HEK293 (cell line): ENCODE results near the gene RSPH1.

Experiments used
- CTCF ChIA-PET: fragments of 350-600 bp; formaldehyde crosslinking; extraction: SDS; loops from one replicate; lab custom pipeline; 2021; ENCODE audit warnings: antibody characterized with exemption; lab: Yijun Ruan, JAX
- POLR2A ChIA-PET: fragments of 300-600 bp; formaldehyde crosslinking; extraction: SDS; loops from one replicate; lab custom pipeline; 2020; ENCODE audit warnings: antibody characterized with exemption, inconsistent platforms; lab: Yijun Ruan, JAX
- H3K27ac ChIP-seq: fragments of 200-500 bp; sonication (Bioruptor generic); 2 replicates; pipeline ENCODE4 v1.5.1; 2014; ENCODE audit warnings: low read depth, low read length, control low read depth, inconsistent platforms; ENCODE audit errors: extremely low read depth
- H3K36me3 ChIP-seq, 2 experiments: fragments of 200-500 bp in 1 of 2; sonication (Bioruptor generic) in 1 of 2; 1 replicate in 1 of 2; 2 replicates in 1 of 2; pipeline ENCODE4 v1.5.1; 2014 to 2017; ENCODE audit warnings: inconsistent platforms in 2 of 2, low read length in 2 of 2; ENCODE audit not compliant: control insufficient read depth in 2 of 2, insufficient read depth in 1 of 2
- H3K4me1 ChIP-seq: fragments of 200-500 bp; sonication (Bioruptor generic); 2 replicates; pipeline ENCODE4 v1.5.1; 2014; ENCODE audit warnings: mild to moderate bottlenecking, low read length, inconsistent platforms; ENCODE audit not compliant: control insufficient read depth, insufficient read depth
- H3K4me3 ChIP-seq: 2 replicates; pipeline ENCODE4 v1.5.1; 2011; ENCODE audit warnings: low read depth, mild to moderate bottlenecking, control low read depth, low read length, moderate library complexity
- H3K9me3 ChIP-seq: fragments of 200-500 bp; sonication (Bioruptor generic); 2 replicates; pipeline ENCODE4 v1.5.1; 2014; ENCODE audit warnings: low read depth, low read length, inconsistent platforms; ENCODE audit not compliant: control insufficient read depth, insufficient read depth
- FEZF1 ChIP-seq: fragments of 450-650 bp; formaldehyde crosslinking; IDR thresholded peaks from 2 replicates; pipeline ENCODE4 v1.5.1; 2016; ENCODE audit warnings: missing biosample characterization, missing genetic modification characterization
- KLF1 ChIP-seq: fragments of 450-650 bp; formaldehyde crosslinking; IDR thresholded peaks from 2 replicates; pipeline ENCODE4 v1.5.1; 2016; ENCODE audit warnings: missing biosample characterization, missing genetic modification characterization
- KLF16 ChIP-seq: fragments of 450-650 bp; formaldehyde crosslinking; IDR thresholded peaks from 2 replicates; pipeline ENCODE4 v1.5.1; 2017; ENCODE audit warnings: missing biosample characterization, missing genetic modification characterization
- KLF9 ChIP-seq: fragments of 450-650 bp; formaldehyde crosslinking; IDR thresholded peaks from 2 replicates; pipeline ENCODE4 v1.5.1; 2016; ENCODE audit warnings: missing biosample characterization, missing genetic modification characterization, low read depth
- PRDM1 ChIP-seq: fragments of 450-650 bp; formaldehyde crosslinking; IDR thresholded peaks from 2 replicates; pipeline ENCODE4; 2016; ENCODE audit warnings: missing biosample characterization, missing genetic modification characterization
- SALL2 ChIP-seq: fragments of 450-650 bp; formaldehyde crosslinking; IDR thresholded peaks from 2 replicates; pipeline ENCODE4 v1.5.0; 2017; ENCODE audit warnings: missing biosample characterization, mild to moderate bottlenecking, missing genetic modification characterization, borderline replicate concordance
- SETDB1 ChIP-seq: IDR thresholded peaks from one replicate; pipeline ENCODE4 v1.6.1; 2017; ENCODE audit warnings: mild to moderate bottlenecking, low read length, moderate library complexity, mixed read lengths; ENCODE audit not compliant: insufficient read length
- TCF7L2 ChIP-seq: IDR thresholded peaks from 2 replicates; pipeline ENCODE4 v1.6.1; 2011; ENCODE audit warnings: low read depth, mild to moderate bottlenecking, inconsistent platforms, low read length, moderate library complexity, borderline replicate concordance
- WT1 ChIP-seq: fragments of 450-650 bp; formaldehyde crosslinking; IDR thresholded peaks from 2 replicates; pipeline ENCODE4 v1.5.1; 2016; ENCODE audit warnings: missing biosample characterization, missing genetic modification characterization
- YY1 ChIP-seq: fragments of 450-650 bp; formaldehyde crosslinking; IDR thresholded peaks from 2 replicates; pipeline ENCODE4 v1.5.1; 2018; ENCODE audit warnings: missing biosample characterization, missing genetic modification characterization
- ZBTB48 ChIP-seq: fragments of 450-650 bp; formaldehyde crosslinking; IDR thresholded peaks from 2 replicates; pipeline ENCODE4 v1.5.1; 2016; ENCODE audit warnings: missing biosample characterization, missing genetic modification characterization
- ZEB2 ChIP-seq: fragments of 450-650 bp; formaldehyde crosslinking; IDR thresholded peaks from 2 replicates; pipeline ENCODE4 v1.5.1; 2016; ENCODE audit warnings: missing biosample characterization, missing genetic modification characterization
- ZFHX2 ChIP-seq: fragments of 450-650 bp; formaldehyde crosslinking; conservative IDR thresholded peaks from 2 replicates; pipeline ENCODE4 v1.5.1; 2016; ENCODE audit warnings: missing biosample characterization, missing genetic modification characterization
- ZNF112 ChIP-seq: fragments of 450-650 bp; formaldehyde crosslinking; IDR thresholded peaks from 2 replicates; pipeline ENCODE4 v1.5.0; 2017; ENCODE audit warnings: missing biosample characterization, missing genetic modification characterization
- ZNF146 ChIP-seq: fragments of 450-650 bp; formaldehyde crosslinking; IDR thresholded peaks from 2 replicates; pipeline ENCODE4 v1.5.1; 2016; ENCODE audit warnings: missing biosample characterization, missing genetic modification characterization
- ZNF157 ChIP-seq: fragments of 450-650 bp; formaldehyde crosslinking; IDR thresholded peaks from 2 replicates; pipeline ENCODE4 v1.5.1; 2016; ENCODE audit warnings: missing biosample characterization, missing genetic modification characterization
- ZNF175 ChIP-seq: fragments of 450-650 bp; formaldehyde crosslinking; IDR thresholded peaks from 2 replicates; pipeline ENCODE4 v1.5.1; 2016; ENCODE audit warnings: missing biosample characterization, missing genetic modification characterization
- ZNF274 ChIP-seq, 2 experiments: fragments of 200-500 bp in 1 of 2; fragments of 450-650 bp in 1 of 2; sonication (Bioruptor generic) in 1 of 2; formaldehyde crosslinking in 1 of 2; IDR thresholded peaks; 2 replicates each; pipeline versions ENCODE4 v1.5.1 to v1.6.1; 2014 to 2016; ENCODE audit warnings: borderline replicate concordance in 1 of 2, inconsistent platforms in 1 of 2, low read length in 1 of 2, missing biosample characterization in 1 of 2, missing genetic modification characterization in 1 of 2
- ZNF311 ChIP-seq: fragments of 450-650 bp; formaldehyde crosslinking; IDR thresholded peaks from 2 replicates; pipeline ENCODE4 v1.5.1; 2017; ENCODE audit warnings: missing biosample characterization, missing genetic modification characterization, borderline replicate concordance
- ZNF473 ChIP-seq: fragments of 450-650 bp; formaldehyde crosslinking; IDR thresholded peaks from 2 replicates; pipeline ENCODE4 v1.5.1; 2017; ENCODE audit warnings: missing biosample characterization, missing genetic modification characterization
- ZNF664 ChIP-seq: fragments of 450-650 bp; formaldehyde crosslinking; IDR thresholded peaks from 2 replicates; pipeline ENCODE4 v1.5.1; 2016; ENCODE audit warnings: missing biosample characterization, missing genetic modification characterization
- ZNF785 ChIP-seq: fragments of 450-650 bp; formaldehyde crosslinking; IDR thresholded peaks from 2 replicates; pipeline ENCODE4 v1.5.1; 2016; ENCODE audit warnings: missing biosample characterization, missing genetic modification characterization
- ZNF830 ChIP-seq: fragments of 450-650 bp; IDR thresholded peaks from 2 replicates; pipeline ENCODE4 v1.5.0; 2018; ENCODE audit warnings: missing biosample characterization, missing genetic modification characterization, low read depth, mild to moderate bottlenecking, moderate library complexity
- ZSCAN4 ChIP-seq: fragments of 450-650 bp; formaldehyde crosslinking; IDR thresholded peaks from 2 replicates; pipeline ENCODE4 v1.5.1; 2017; ENCODE audit warnings: missing biosample characterization, missing genetic modification characterization
- TF ChIP-seq, protein P1 (sequence below): sonication (generic); formaldehyde crosslinking; IDR thresholded peaks from 2 replicates; pipeline ENCODE4 v1.8.1; 2022; ENCODE audit warnings: mild to moderate bottlenecking, moderate library complexity, missing genetic modification reagents
- TF ChIP-seq, protein P2 (sequence below): fragments of 450-650 bp; formaldehyde crosslinking; IDR thresholded peaks from 2 replicates; pipeline ENCODE4 v1.5.1; 2016; ENCODE audit warnings: missing biosample characterization, missing genetic modification characterization
- TF ChIP-seq, protein P3 (sequence below): fragments of 450-650 bp; formaldehyde crosslinking; IDR thresholded peaks from 2 replicates; pipeline ENCODE4 v1.5.1; 2016; ENCODE audit warnings: missing biosample characterization, missing genetic modification characterization
- TF ChIP-seq, protein P4 (sequence below): fragments of 450-650 bp; formaldehyde crosslinking; IDR thresholded peaks from 2 replicates; pipeline ENCODE4 v1.5.1; 2016; ENCODE audit warnings: missing biosample characterization, missing genetic modification characterization
- TF ChIP-seq, protein P5 (sequence below): fragments of 450-650 bp; formaldehyde crosslinking; IDR thresholded peaks from 2 replicates; pipeline ENCODE4 v1.5.1; 2016; ENCODE audit warnings: missing biosample characterization, missing genetic modification characterization

RSPH1 gene

DNA sequence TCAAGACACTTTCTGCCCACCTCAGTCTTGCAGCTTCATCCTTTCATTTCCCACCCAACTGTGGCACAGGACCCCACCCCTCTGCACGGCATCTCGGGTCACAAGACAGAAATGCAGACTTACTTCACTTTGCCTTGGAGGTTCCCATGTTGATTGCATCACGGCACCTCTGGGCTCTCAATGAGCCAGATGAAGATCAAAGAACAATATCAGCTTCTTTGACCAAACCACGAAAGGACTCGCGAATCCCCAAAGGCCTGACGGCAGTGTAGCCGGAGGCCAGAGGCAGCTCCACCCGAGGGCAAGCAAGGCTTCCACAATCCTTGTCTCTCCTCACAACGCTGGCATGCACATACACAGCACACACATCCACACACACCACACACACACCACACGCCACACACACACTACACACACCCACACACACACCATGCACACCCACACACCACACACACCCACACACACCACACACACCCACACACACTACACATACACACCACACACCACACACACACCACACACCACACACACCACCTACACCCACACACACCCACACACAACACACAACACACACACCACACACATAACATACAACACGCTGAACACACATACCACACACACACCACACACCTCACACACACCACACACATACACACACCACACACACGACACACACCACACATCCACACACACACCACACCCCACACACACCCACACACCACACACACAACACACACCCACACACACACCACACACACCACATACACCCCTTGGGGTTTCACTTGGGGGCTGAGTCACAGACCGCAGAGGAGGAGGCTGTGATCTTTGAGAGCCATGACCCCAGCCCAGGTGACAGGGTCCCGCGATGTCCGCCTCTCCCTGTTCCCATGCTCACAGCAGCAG lies 56.5 kb downstream of the RSPH1 start:
- ChIA-PET CTCF (no interaction called here), POLR2A (no interaction called here)
- Histone ChIP-seq H3K36me3 (no peaks in the 10 kb centered on the region), H3K4me1 (no peaks in the 10 kb centered on the region), H3K9me3 (no peaks in the 10 kb centered on the region), H3K27ac (no peak overlapping the region), H3K4me3 (no peak overlapping the region)
- TF ChIP-seq ZNF274 (IDR thresholded peaks at IDR 0.05; ENCODE audit: low read length) (no peak), ZNF274 (tag by site-specific recombination; IDR thresholded peaks at IDR 0.05; ENCODE audit: borderline replicate concordance) (peak; percentile 57; the same call in 1 of the 2 replicates), ZEB2 (tag by site-specific recombination) (no peak), ZNF311 (tag by site-specific recombination) (peak; percentile 26; the same call in 1 of the 2 replicates), ZNF157 (0 out of 2 replicates have a peak, but pooled peaks have one; percentile 14), ZSCAN4 (tag by site-specific recombination) (peak; percentile 82), ZBTB48 (peak; percentile 45; the same call in 1 of the 2 replicates), FEZF1 (tag by site-specific recombination) (no peak), WT1 (tag by site-specific recombination) (no peak), ZNF785 (peak; percentile 77), KLF1 (no peak), KLF16 (tag by site-specific recombination) (no peak), TCF7L2 (no peak), KLF9 (peak; percentile 42; the same call in 1 of the 2 replicates), ZNF830 (tag by site-specific recombination) (no peak), SETDB1 (no peak), YY1 (tag by site-specific recombination) (no peak), PRDM1 (no peak), ZFHX2 (tag by site-specific recombination) (peak; percentile 100), ZNF473 (peak; percentile 73; the same call in 1 of the 2 replicates), ZNF112 (0 out of 2 replicates have a peak, but pooled peaks have one; percentile 34), ZNF175 (tag by site-specific recombination) (0 out of 2 replicates have a peak, but pooled peaks have one; percentile 45), SALL2 (peak; percentile 83; the same call in 1 of the 2 replicates), ZNF146 (tag by site-specific recombination) (no peak), ZNF664 (tag by site-specific recombination) (no peak)
- TF ChIP-seq, protein P1, sequence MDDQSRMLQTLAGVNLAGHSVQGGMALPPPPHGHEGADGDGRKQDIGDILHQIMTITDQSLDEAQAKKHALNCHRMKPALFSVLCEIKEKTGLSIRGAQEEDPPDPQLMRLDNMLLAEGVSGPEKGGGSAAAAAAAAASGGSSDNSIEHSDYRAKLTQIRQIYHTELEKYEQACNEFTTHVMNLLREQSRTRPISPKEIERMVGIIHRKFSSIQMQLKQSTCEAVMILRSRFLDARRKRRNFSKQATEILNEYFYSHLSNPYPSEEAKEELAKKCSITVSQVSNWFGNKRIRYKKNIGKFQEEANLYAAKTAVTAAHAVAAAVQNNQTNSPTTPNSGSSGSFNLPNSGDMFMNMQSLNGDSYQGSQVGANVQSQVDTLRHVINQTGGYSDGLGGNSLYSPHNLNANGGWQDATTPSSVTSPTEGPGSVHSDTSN (CRISPR knock-in tag), result no peak
- TF ChIP-seq, protein P2, sequence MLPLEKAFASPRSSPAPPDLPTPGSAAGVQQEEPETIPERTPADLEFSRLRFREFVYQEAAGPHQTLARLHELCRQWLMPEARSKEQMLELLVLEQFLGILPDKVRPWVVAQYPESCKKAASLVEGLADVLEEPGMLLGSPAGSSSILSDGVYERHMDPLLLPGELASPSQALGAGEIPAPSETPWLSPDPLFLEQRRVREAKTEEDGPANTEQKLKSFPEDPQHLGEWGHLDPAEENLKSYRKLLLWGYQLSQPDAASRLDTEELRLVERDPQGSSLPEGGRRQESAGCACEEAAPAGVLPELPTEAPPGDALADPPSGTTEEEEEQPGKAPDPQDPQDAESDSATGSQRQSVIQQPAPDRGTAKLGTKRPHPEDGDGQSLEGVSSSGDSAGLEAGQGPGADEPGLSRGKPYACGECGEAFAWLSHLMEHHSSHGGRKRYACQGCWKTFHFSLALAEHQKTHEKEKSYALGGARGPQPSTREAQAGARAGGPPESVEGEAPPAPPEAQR, result no peak
- TF ChIP-seq, protein P3, sequence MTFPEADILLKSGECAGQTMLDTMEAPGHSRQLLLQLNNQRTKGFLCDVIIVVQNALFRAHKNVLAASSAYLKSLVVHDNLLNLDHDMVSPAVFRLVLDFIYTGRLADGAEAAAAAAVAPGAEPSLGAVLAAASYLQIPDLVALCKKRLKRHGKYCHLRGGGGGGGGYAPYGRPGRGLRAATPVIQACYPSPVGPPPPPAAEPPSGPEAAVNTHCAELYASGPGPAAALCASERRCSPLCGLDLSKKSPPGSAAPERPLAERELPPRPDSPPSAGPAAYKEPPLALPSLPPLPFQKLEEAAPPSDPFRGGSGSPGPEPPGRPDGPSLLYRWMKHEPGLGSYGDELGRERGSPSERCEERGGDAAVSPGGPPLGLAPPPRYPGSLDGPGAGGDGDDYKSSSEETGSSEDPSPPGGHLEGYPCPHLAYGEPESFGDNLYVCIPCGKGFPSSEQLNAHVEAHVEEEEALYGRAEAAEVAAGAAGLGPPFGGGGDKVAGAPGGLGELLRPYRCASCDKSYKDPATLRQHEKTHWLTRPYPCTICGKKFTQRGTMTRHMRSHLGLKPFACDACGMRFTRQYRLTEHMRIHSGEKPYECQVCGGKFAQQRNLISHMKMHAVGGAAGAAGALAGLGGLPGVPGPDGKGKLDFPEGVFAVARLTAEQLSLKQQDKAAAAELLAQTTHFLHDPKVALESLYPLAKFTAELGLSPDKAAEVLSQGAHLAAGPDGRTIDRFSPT (tag by site-specific recombination), result no peak
- TF ChIP-seq, protein P4, sequence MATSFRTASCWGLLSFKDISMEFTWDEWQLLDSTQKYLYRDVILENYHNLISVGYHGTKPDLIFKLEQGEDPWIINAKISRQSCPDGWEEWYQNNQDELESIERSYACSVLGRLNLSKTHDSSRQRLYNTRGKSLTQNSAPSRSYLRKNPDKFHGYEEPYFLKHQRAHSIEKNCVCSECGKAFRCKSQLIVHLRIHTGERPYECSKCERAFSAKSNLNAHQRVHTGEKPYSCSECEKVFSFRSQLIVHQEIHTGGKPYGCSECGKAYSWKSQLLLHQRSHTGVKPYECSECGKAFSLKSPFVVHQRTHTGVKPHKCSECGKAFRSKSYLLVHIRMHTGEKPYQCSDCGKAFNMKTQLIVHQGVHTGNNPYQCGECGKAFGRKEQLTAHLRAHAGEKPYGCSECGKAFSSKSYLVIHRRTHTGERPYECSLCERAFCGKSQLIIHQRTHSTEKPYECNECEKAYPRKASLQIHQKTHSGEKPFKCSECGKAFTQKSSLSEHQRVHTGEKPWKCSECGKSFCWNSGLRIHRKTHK (tag by site-specific recombination), result no peak
- TF ChIP-seq, protein P5, sequence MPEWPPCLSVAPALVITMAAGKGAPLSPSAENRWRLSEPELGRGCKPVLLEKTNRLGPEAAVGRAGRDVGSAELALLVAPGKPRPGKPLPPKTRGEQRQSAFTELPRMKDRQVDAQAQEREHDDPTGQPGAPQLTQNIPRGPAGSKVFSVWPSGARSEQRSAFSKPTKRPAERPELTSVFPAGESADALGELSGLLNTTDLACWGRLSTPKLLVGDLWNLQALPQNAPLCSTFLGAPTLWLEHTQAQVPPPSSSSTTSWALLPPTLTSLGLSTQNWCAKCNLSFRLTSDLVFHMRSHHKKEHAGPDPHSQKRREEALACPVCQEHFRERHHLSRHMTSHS (tag by site-specific recombination), result 0 out of 2 replicates have a peak, but pooled peaks have one; percentile 36
